OCI-LY3 (cell line): Measurements from ENCODE around the gene OMP.

Experiments used
- EZH2phosphoT487 ChIP-seq: fragments of 200-600 bp; shearing (Covaris generic); IDR thresholded peaks from 2 replicates; pipeline ENCODE4 v1.6.1; 2018; ENCODE audit warnings: antibody characterized with exemption, mixed run types, low read depth
- TF ChIP-seq, protein P1 (sequence below): fragments of 200-600, 300-600 bp; sonication (generic); IDR thresholded peaks from 2 replicates; pipeline ENCODE4 v1.5.1; 2014; ENCODE audit warnings: antibody characterized with exemption, low read length, low read depth

DNA sequence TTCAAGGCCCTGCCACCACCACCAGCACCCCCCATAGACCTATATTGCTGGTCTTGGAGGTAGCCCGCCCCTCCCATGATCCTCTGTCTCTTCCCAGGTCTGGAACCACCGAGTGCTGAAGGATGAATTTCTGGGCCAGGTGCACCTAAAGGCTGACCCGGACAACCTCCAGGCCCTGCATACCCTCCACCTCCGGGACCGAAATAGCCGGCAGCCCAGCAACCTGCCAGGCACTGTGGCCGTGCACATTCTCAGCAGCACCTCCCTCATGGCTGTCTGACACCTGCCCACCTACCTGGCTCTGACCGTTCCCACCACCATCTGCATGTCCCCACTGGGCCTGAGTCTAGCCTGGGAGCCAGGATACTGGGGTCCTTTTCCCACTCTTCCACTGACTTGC lies 21.0 kb downstream of the OMP start:
- TF ChIP-seq, protein P1, sequence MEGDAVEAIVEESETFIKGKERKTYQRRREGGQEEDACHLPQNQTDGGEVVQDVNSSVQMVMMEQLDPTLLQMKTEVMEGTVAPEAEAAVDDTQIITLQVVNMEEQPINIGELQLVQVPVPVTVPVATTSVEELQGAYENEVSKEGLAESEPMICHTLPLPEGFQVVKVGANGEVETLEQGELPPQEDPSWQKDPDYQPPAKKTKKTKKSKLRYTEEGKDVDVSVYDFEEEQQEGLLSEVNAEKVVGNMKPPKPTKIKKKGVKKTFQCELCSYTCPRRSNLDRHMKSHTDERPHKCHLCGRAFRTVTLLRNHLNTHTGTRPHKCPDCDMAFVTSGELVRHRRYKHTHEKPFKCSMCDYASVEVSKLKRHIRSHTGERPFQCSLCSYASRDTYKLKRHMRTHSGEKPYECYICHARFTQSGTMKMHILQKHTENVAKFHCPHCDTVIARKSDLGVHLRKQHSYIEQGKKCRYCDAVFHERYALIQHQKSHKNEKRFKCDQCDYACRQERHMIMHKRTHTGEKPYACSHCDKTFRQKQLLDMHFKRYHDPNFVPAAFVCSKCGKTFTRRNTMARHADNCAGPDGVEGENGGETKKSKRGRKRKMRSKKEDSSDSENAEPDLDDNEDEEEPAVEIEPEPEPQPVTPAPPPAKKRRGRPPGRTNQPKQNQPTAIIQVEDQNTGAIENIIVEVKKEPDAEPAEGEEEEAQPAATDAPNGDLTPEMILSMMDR = no peak
- no peak for TF ChIP-seq EZH2phosphoT487
